GM19099 (cell line): ENCODE measurements around the gene VDR.

Source experiments
- POLR2A ChIP-seq: IDR thresholded peaks from 3 replicates; pipeline ENCODE4 v1.6.1; 2011; ENCODE audit warnings: low read depth; ENCODE audit not compliant: insufficient read length; ENCODE audit errors: extremely low read depth

Gene VDR

GRCh38 chr12:47814539-47815170 lies 90.1 kb downstream of the VDR start:
- no peak for TF ChIP-seq POLR2A

- no peak for TF ChIP-seq POLR2A
Observed at GRCh38 chr12:47813511-47814196, 91.1 kb downstream of the VDR start.

GRCh38 chr12:47812797-47813510 lies 91.8 kb downstream of the VDR start:
- peak; percentile 45 for TF ChIP-seq POLR2A

- TF ChIP-seq POLR2A, result no peak
Observed at GRCh38 chr12:47811581-47812484, 93.0 kb downstream of the VDR start.

- no peak for TF ChIP-seq POLR2A
Observed at GRCh38 chr12:47811072-47811396, 93.8 kb downstream of the VDR start.

GRCh38 chr12:47808574-47809365 lies 96.0 kb downstream of the VDR start:
- TF ChIP-seq POLR2A, result no peak

GRCh38 chr12:47808050-47808449 lies 96.7 kb downstream of the VDR start:
- TF ChIP-seq POLR2A, result no peak

GRCh38 chr12:47807338-47807737 lies 97.5 kb downstream of the VDR start:
- no peak for TF ChIP-seq POLR2A

- TF ChIP-seq POLR2A, result no peak
Observed at GRCh38 chr12:47805417-47805816, 99.4 kb downstream of the VDR start.

- TF ChIP-seq POLR2A, result no peak
Observed at GRCh38 chr12:47804171-47804570, 100.6 kb downstream of the VDR start.

GRCh38 chr12:47803191-47803875 lies 101.5 kb downstream of the VDR start:
- no peak for TF ChIP-seq POLR2A

- TF ChIP-seq POLR2A, result no peak
Observed at GRCh38 chr12:47802312-47802711, 102.5 kb downstream of the VDR start.

GRCh38 chr12:47801904-47802246 lies 102.9 kb downstream of the VDR start:
- TF ChIP-seq POLR2A, result no peak
